Islet precursor cell (in vitro differentiated cells): ENCODE measurements around the gene CASP10.
"Not testable (repeated sequence)": the region's sequence is repeated elsewhere in the genome, so short reads cannot be mapped to it uniquely, and the experiment has no call there.

Experiments
- DNase-seq: peaks from one replicate; pipeline ENCODE4 v3.0.0-alpha.2; 2018

Gene CASP10

GRCh38 chr2:201235860-201236811 lies 53.2 kb downstream of the CASP10 start:
- DNase-seq, result peak; percentile 69

DNA sequence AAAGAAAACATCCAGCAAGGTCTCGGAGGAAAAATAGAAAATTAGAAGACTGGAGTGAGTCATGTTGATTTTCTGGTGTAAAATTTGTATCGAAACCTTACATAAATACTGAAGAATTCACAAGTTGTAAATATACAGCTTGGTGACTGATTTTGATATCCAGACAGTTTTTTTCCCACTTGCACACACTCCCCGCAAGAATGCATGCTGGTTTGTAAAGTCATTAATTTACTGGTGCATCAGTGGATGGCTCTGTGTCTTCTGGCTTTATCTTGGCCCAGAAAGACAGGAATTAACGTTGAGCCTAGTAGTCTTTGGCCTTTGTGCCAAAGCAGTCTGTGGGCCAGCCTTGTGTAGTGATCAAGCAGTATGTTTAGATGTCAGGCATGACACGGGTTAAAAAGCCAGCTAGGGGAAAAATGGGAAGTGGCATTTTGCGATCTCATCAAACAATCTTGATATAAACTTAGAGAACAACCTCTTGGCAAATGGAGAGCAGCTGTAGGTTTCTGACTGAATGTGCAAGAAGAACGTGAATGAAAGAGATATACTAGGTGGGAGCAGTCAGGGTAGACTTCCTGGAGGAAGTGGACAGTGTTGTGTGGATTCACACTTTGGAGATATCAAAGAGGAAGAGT lies 54.7 kb downstream of the CASP10 start:
- no peak for DNase-seq

DNA sequence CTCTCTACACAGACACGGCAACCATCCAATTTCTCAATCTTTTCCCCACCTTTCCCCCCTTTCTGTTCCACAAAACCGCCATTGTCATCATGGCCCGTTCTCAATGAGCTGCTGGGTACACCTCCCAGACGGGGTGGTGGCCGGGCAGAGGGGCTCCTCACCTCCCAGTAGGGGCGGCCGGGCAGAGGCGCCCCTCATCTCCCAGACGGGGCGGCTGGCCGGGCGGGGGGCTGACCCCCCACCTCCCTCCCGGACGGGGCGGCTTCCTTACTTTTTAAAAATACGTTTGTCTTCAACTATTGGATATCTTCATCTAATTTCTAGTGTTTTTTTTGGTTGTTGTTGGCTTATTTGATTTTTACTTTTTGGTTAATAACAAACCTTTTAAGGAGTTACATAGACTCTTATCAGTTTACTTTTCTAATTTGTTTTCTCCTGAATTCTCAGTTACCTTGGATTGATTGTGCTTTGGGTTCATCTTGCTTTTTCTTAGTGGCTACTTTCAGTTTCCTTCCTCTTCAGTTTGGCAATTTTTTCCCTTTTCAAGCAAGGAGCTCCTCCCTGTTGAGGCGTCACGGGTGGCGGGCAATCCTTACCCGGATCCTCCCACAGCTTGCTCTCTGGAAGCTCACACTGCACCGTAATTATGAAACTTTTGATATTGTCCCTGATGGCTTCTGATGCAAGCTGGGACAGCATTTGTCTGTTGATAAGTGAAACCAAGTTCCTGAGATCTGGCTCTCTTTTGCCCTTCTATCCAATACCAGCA lies 56.4 kb downstream of the CASP10 start:
- DNase-seq, result not testable (repeated sequence)

- no peak for DNase-seq
Observed at GRCh38 chr2:201242571-201243277, 59.8 kb downstream of the CASP10 start.

GRCh38 chr2:201244829-201245228 lies 61.9 kb downstream of the CASP10 start:
- DNase-seq, result no peak

- DNase-seq, result no peak
Observed at GRCh38 chr2:201246280-201246679, 63.3 kb downstream of the CASP10 start.

DNA sequence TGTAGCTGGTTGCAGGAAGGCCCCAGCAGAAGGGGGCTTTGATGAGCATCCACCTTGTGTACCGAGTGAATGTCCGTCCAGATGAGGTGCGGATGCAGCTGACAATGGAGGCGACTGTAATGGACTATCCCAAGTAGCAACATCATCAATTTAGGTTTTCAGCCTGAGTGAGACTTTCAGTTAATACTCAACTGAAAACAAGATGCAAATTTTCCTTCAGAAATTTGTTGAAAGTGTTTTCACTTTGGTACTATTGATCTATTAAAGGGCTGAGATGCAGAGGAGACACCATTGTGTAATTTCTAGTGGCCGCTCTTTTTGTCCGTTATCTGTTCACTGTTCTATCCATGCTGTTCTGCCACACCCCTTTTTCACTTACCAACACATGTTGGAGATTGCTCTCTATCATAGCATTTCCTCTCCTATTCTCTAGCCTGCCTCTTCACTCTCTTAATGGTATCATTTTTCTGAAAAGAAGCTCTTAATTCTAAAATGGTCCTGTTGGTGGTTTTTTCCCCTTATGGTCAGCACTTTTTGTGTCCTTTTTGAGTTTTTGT lies 65.4 kb downstream of the CASP10 start:
- DNase-seq, result no peak

DNA sequence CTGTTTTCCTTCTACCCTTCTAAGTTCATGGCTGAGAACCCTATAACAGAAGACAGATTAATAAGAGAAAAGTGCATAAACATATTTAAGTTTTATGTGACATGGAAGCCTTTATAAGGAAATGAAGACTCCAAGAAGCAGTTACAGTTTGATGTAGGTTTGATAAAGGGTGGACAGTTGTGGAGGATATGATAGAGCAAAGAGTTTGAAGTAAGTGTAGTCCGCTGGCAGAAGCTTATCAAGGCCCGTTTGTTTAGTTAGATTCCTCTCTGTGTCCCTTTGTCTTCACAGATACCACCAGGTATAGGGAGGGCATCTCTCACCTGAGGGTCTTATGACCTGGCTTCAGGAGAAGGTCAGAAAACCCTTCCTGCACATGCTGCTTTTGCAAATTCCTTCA lies 66.9 kb downstream of the CASP10 start:
- no peak for DNase-seq

DNA sequence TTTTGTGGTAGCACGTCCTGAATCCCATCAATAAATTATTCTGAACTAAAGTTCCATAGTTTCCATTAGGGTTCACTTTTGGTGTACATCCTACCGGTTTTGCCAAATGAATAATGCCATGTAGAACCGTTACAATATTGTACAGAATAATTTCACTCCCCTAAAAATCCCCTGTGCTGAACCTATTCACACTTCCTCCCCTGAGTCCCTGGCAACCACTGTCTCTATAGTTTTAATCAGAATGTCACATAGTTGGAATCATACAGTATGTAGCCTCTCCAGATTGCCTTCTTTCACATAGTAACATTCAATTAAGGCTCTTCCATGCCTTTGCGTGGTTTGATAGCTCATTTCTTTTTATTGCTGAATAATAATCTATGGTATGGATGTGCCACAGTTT lies 67.8 kb downstream of the CASP10 start:
- DNase-seq, result no peak

DNA sequence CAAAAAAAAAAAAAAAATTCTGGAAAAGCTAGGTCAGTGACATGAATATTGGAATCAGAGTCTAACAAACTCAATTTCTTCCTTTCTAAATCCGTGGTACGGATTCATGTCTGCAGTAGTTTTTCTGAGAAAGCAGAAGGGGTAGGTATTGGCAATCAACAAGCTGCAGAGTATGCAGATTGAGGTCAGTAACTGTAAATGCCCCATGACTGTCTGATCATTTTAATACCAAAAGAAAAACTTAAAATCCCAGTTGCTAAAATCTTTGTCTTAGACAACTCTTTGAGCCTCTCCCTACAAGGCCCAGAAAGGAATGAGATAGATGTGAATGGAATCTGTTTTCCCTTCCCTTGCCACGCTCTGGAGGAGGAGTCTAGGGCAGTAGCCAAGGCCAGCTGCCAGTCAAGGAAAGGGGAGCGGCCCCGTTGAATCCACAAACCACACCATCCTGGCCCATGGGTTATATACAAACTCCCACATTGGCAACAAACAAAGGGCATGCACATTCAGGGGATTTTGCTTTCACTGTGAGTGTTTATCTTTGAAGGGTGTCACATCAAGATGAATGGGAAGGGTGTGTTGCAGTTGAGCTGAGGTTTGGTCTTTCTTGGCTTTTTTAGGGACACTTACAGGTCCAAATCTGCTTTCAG lies 71.3 kb downstream of the CASP10 start:
- peak; percentile 54 for DNase-seq

DNA sequence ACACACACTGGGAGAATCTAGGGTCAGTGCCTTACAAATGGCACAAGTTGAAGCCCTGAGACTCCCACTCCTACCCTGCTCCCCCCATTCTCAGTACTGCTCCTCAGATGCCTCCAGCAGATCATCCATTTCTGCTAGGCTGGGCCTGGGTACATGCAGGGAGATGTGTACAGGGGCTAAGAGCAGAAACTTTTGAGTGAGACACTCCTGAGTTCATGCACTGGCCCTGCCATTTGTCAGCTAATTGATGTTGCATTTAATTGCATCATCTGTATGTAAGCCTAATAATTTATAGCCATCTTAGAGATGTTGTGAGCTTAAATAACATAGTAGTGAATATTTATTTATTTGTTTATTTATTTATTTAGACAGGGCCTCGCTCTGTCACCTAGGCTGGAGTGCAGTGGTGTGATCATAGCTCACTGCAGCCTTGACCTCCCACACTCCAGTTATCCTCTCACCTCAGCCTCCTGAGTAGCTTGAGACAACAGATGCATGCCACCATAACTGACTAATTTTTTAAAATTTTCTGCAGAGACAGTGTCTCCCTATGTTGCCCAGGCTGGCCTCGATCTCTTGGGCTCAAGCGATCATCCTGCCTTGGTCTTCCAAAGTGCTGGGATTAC lies 72.6 kb downstream of the CASP10 start:
- DNase-seq, result no peak

DNA sequence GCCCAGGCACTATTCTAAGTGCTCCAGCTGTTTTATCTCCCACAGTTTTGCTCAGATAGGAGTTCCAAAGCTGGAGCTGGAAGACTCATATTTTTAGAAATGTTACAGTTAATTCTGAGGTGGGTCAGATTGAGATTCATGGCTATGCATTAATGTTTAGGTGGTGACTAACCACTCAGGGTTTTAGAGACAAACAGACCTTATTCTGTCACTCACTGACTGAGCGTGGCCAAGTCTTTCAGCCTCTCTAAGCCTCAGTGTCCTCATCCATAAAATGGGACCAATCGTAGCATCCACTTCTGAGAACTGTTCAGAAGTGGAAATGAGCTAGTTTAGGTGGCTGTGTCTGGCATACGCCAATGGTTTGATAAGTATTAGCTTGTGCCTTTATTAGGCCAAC lies 73.1 kb downstream of the CASP10 start:
- DNase-seq, result no peak

DNA sequence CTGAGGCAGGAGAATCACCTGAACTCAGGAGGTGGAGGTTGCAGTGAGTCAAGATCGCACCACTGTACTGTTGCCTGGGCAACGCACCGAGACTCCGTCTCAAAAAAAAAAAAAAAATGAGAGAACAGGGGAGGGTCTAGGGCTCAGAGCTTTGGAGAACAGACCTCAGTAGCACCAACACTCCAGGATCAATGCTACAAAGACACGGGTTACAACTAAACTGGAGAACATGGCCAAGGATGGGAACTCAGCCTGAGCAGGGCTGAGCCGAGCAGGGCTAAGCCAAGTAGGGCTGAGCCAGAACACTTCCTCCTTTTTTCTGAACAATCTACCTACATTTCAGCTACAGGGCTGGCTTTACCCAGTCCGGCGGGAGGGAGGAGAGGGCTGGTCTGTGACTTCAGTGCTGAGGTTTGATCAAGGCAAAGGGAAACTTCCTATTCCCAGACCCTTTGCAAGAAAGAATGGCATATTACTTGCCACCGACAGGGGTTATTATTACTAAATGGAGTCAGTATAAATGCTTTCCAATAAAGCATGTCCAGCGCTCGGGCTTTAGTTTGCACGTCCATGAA lies 74.5 kb downstream of the CASP10 start:
- DNase-seq, result peak; percentile 68

DNA sequence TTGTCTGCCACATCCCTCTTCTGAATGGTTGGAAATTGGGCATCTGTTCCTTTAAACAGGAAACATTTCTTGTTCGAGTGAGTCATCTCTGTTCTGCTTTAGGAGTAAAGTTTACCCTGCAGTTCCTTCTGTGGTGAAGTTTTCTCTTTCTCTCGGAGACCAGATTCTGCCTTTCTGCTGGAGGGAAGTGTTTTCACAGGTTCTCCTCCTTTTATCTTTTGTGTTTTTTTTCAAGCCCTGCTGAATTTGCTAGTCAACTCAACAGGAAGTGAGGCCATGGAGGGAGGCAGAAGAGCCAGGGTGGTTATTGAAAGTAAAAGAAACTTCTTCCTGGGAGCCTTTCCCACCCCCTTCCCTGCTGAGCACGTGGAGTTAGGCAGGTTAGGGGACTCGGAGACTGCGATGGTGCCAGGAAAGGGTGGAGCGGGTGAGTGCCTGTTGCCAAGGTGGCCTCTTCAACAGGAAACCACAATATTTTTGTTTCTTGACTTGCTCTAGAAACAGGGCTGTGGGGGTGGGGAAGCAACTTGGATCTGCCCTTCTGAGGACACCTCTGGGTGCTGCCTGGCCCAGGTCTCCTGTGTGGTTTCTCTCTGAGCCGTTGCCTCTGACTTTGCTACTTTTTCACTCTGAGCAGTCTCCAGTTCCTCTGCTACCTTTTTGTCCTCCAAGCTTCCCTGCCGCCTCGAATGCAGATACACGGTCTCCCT lies 75.2 kb downstream of the CASP10 start:
- peak; percentile 73 for DNase-seq

DNA sequence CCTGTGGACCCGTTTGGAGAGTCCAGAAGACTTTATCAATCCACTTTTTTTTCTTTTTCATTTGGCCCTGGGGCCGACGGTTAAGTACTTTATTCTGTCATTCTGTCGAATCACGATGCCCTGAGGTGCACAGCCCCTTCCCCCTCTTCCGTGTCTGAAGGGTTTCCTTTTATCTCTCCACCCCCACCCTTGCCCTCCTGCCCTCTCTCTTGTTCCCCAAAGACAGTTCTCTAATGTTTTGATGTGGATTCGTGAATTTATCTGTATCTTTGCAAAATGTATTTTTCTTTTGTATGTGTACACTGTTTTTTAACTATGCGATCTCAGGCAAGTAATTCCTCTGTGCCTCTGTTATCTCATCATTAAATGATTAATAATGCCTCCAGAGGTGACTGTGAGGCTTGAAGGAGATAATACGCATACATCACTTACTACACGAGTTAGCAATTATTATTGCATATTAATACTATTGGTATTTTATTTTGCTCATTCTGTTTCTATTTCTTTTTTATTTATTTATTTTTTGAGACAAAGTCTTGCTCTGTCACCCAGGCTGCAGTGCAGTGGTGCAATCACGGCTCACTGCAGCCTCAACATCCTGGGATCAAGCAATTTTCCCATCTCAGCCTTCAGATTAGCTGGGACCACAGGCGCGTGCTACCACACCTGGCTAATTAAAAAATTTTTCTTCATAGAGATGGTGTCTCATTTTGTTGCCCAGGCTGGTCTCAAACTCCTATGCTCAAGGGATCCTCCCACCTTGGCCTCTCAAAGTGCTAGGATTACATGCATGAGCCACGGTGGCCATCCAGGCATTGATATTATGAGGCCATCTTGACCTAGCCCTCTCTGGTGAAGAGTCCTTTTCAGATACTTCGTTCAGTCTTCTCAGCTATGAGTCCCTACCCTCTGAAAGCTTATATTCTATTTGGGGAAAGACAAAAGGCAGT lies 76.0 kb downstream of the CASP10 start:
- no peak for DNase-seq

GRCh38 chr2:201260302-201260800 lies 77.4 kb downstream of the CASP10 start, which contains the start of gene CASP8:
Gene CASP8, plus strand, starts transcription at chr2:201260536. Its CDS starts 5,951 bp downstream, at chr2:201266487.
- DNase-seq, result no peak

GRCh38 chr2:201261471-201261870 lies 78.5 kb downstream of the CASP10 start:
- no peak for DNase-seq

GRCh38 chr2:201261906-201262305 lies 79.0 kb downstream of the CASP10 start:
- no peak for DNase-seq

GRCh38 chr2:201262718-201263117 lies 79.8 kb downstream of the CASP10 start:
- DNase-seq, result no peak
